Aorta (tissue), 5 donors: ENCODE data around the gene GRK1. TPM values are rescaled to one million over a fixed set of nuclear protein-coding genes. Genes with fewer than 3 reads are reported as not detected.
A peak's percentile ranks its signal among the peaks of the same experiment; 100 is the strongest.

ENCODE experiments used
- ATAC-seq: fragments of 200-7000 bp; cut with Tn5 transposase; one replicate; pipeline ENCODE4 v1.9.1; 2022; ENCODE audit warnings: moderate library complexity; ENCODE audit not compliant: low FRiP score
- DNase-seq, 2 donors: peaks; one replicate each; pipeline ENCODE4 v3.0.0-alpha.2; 2020
- H3K27ac ChIP-seq, 2 donors: one replicate each; pipeline ENCODE4 v1.5.1; 2013; ENCODE audit warnings: low read length in 2 of 2, mild to moderate bottlenecking in 2 of 2, moderate library complexity in 2 of 2, control low read depth in 1 of 2, inconsistent platforms in 1 of 2, low read depth in 1 of 2
- H3K27me3 ChIP-seq, 2 donors: one replicate each; pipeline ENCODE4 v1.6.1; 2013; ENCODE audit warnings: control low read depth in 1 of 2, low read length in 1 of 2, mild to moderate bottlenecking in 1 of 2, moderate library complexity in 1 of 2; ENCODE audit not compliant: insufficient read depth in 2 of 2, control insufficient read depth in 1 of 2
- H3K36me3 ChIP-seq, 2 donors: one replicate each; pipeline ENCODE4 v1.6.1; 2013; ENCODE audit warnings: control low read depth in 1 of 2, low read length in 1 of 2, mild to moderate bottlenecking in 1 of 2; ENCODE audit not compliant: insufficient read depth in 2 of 2, control insufficient read depth in 1 of 2
- H3K4me1 ChIP-seq, 2 donors: one replicate each; pipeline ENCODE4 v1.6.1; 2013; ENCODE audit warnings: low read length in 2 of 2, control low read depth in 1 of 2, mild to moderate bottlenecking in 1 of 2, moderate library complexity in 1 of 2; ENCODE audit not compliant: insufficient read depth in 2 of 2, control insufficient read depth in 1 of 2
- H3K4me3 ChIP-seq, 2 donors: one replicate each; pipeline ENCODE4 v1.5.1; 2013; ENCODE audit warnings: low read length in 2 of 2, control low read depth in 1 of 2, mild to moderate bottlenecking in 1 of 2
- H3K9me3 ChIP-seq: one replicate; pipeline ENCODE4 v1.6.1; 2013; ENCODE audit warnings: mild to moderate bottlenecking, low read length; ENCODE audit not compliant: control insufficient read depth
- WGBS, 2 donors: extraction: QIAGEN DNeasy Blood & Tissue Kit; methylation state at CpG; one replicate each; pipeline ENCODE4 v1.1.7; 2013; 5-methylcytosine and 5-hydroxymethylcytosine counted together
- intact Hi-C, 2 donors: fragments of 100-400 bp; cut with DNase I; formaldehyde crosslinking; loops; one replicate each; pipeline versions ENCODE4 v1.14.2 to v1.15.0; 2022
- polyA plus RNA-seq, 2 donors: library from polyadenylated mRNA; stranded (reverse); fragments of 200-250 nt; gene quantifications; one replicate each; pipeline ENCODE4 v1.2.3, GENCODE V29; 2013
- total RNA-seq, 2 donors: library from RNA; stranded (reverse); fragmentation: NEBNext Ultra II Directional; extraction: Animal tissue kit (Norgen Biotek cat#: 25700); gene quantifications; one replicate each; pipeline ENCODE4 v1.2.1, GENCODE V29; 2021
- donor health status: healthy with polysubstance abuse.
- donor health status: Bipolar disorder and iron deficiency.
- donor health status: DM: no; HTN: no; CAD: no.
- donor health status: DM: no; HTN: no; CAD: no.
- donor health status: DM: yes; HTN: yes; CAD: no.

The GRK1 gene
- total and polyA plus RNA-seq, 4 donors = 0.10 TPM; not detected in 3

GRCh38 chr13:113651511-113652403 is 15.3 kb upstream of the GRK1 start:
- DNase-seq = peak; percentile 34 to 63
- intact Hi-C loops = no loop called here
- WGBS, 2 donors = 95% methylated on average over 37 of the region's 37 CpGs

GRCh38 chr13:113652404-113653263 is 14.4 kb upstream of the GRK1 start:
- Histone ChIP-seq H3K9me3 (no peaks in the 10 kb centered on the region), H3K27ac (no peak overlapping the region), H3K27me3 (no peaks in the 10 kb centered on the region), H3K36me3 (no peaks in the 10 kb centered on the region), H3K4me3 (no peak overlapping the region), H3K4me1 (no peaks in the 10 kb centered on the region)
- DNase-seq (peak; percentile 34 to 53), ATAC-seq (no peak)
- intact Hi-C loops = no loop called here
- 94% methylated on average over 21 to 24 of the region's 24 CpGs for WGBS, 2 donors

More at GRCh38 chr13:113651511-113652403, 15.3 kb upstream of the GRK1 start:
- Histone ChIP-seq H3K27ac (no peak overlapping the region), H3K27me3 (no peaks in the 10 kb centered on the region), H3K36me3 (no peaks in the 10 kb centered on the region), H3K4me3 (no peak overlapping the region), H3K4me1 (no peaks in the 10 kb centered on the region), H3K9me3 (no peaks in the 10 kb centered on the region)
- no peak for ATAC-seq

- no peaks in the 10 kb centered on the region for H3K27me3 ChIP-seq
- no peak overlapping the region for H3K27ac ChIP-seq
- DNase-seq = peak; percentile 26 to 61
- 80 to 82% methylated on average over 23 to 24 of the region's 24 CpGs for WGBS, 2 donors
- no peak for ATAC-seq
- H3K36me3 ChIP-seq = no peaks in the 10 kb centered on the region
- intact Hi-C loops = no loop called here
- H3K4me3 ChIP-seq = no peak overlapping the region
- no peaks in the 10 kb centered on the region for H3K4me1 ChIP-seq
- no peaks in the 10 kb centered on the region for H3K9me3 ChIP-seq
Measured at GRCh38 chr13:113653264-113654174, 13.5 kb upstream of the GRK1 start.

- WGBS, 2 donors = 80 to 82% methylated on average over 9 of the region's 9 CpGs
- ATAC-seq (no peak), DNase-seq (peak in 1 of 2 donors; percentile 37)
- no peaks in the 10 kb centered on the region for H3K36me3 ChIP-seq
- no peak overlapping the region for H3K27ac ChIP-seq
- H3K4me1 ChIP-seq = no peaks in the 10 kb centered on the region
- intact Hi-C loops = no loop called here
- H3K27me3 ChIP-seq = no peaks in the 10 kb centered on the region
- no peaks in the 10 kb centered on the region for H3K9me3 ChIP-seq
- no peak overlapping the region for H3K4me3 ChIP-seq
Measured at GRCh38 chr13:113654175-113654560, 12.9 kb upstream of the GRK1 start.

- Histone ChIP-seq H3K9me3 (no peaks in the 10 kb centered on the region), H3K36me3 (no peaks in the 10 kb centered on the region), H3K27me3 (no peaks in the 10 kb centered on the region), H3K27ac (no peak overlapping the region), H3K4me3 (no peak overlapping the region), H3K4me1 (no peaks in the 10 kb centered on the region)
- intact Hi-C loops = no loop called here
- DNase-seq (peak; percentile 38 to 73), ATAC-seq (no peak)
- 88 to 91% methylated on average over 39 of the region's 39 CpGs for WGBS, 2 donors
Measured at GRCh38 chr13:113654591-113655345, 12.3 kb upstream of the GRK1 start.

- Histone ChIP-seq H3K27ac (no peak overlapping the region), H3K9me3 (no peaks in the 10 kb centered on the region), H3K27me3 (no peaks in the 10 kb centered on the region), H3K36me3 (no peaks in the 10 kb centered on the region), H3K4me3 (no peak overlapping the region), H3K4me1 (no peaks in the 10 kb centered on the region)
- WGBS, 2 donors = 88 to 89% methylated on average over 15 of the region's 15 CpGs
- DNase-seq (peak in 1 of 2 donors; percentile 33), ATAC-seq (no peak)
- intact Hi-C loops = no loop called here
Measured at GRCh38 chr13:113655346-113656002, 11.5 kb upstream of the GRK1 start.

GRCh38 chr13:113656003-113656588 is 10.9 kb upstream of the GRK1 start:
- H3K27ac ChIP-seq = no peak overlapping the region
- DNase-seq (peak; percentile 42 to 72), ATAC-seq (no peak)
- no peaks in the 10 kb centered on the region for H3K4me1 ChIP-seq
- no peaks in the 10 kb centered on the region for H3K36me3 ChIP-seq
- H3K27me3 ChIP-seq = no peaks in the 10 kb centered on the region
- no peaks in the 10 kb centered on the region for H3K9me3 ChIP-seq
- no peak overlapping the region for H3K4me3 ChIP-seq
- 91% methylated on average over 25 of the region's 25 CpGs for WGBS, 2 donors
- intact Hi-C loops = no loop called here
